ENCODE results near the gene RASA3. TPM values are rescaled to one million over a fixed set of nuclear protein-coding genes. Genes with fewer than 3 reads are reported as not detected.

RASA3 gene
- total RNA-seq, 1 experiment from 2014 or later, result 0.26 TPM

GRCh38 chr13:114069376-114070097, 62.9 kb downstream of the RASA3 start:
- intact Hi-C loops (cut with micrococcal nuclease; ENCODE audit: unreplicated experiment), result no loop called here
- H3K9me3 Mint-ChIP-seq (ENCODE audit: low read depth, unreplicated experiment), result peaks cover 5% of the 10 kb centered on the region
- BruUV-seq (replicated peaks), result no TSS peak
- CTCF ChIA-PET, result no interaction called here
- no peak overlapping the region for H3K27ac Mint-ChIP-seq (ENCODE audit: unreplicated experiment)
- H3K27me3 Mint-ChIP-seq (ENCODE audit: unreplicated experiment), result no peaks in the 10 kb centered on the region
- H3K4me1 Mint-ChIP-seq (ENCODE audit: low read depth, unreplicated experiment), result no peaks in the 10 kb centered on the region
- DNase-seq, result no peak
- H3K4me3 Mint-ChIP-seq (ENCODE audit: low read depth, unreplicated experiment), result no peak overlapping the region
- H3K36me3 Mint-ChIP-seq (ENCODE audit: insufficient read depth, unreplicated experiment), result no peaks in the 10 kb centered on the region
- no peak for TF ChIP-seq CTCF (IDR thresholded peaks at IDR 0.05; ENCODE audit: unreplicated experiment)

- intact Hi-C loops (cut with micrococcal nuclease; ENCODE audit: unreplicated experiment), result no loop called here
- Mint-ChIP-seq H3K4me1 (ENCODE audit: low read depth, unreplicated experiment) (no peaks in the 10 kb centered on the region), H3K9me3 (ENCODE audit: low read depth, unreplicated experiment) (peaks cover 3% of the 10 kb centered on the region), H3K27ac (ENCODE audit: unreplicated experiment) (no peak overlapping the region), H3K4me3 (ENCODE audit: low read depth, unreplicated experiment) (no peak overlapping the region), H3K27me3 (ENCODE audit: unreplicated experiment) (no peaks in the 10 kb centered on the region), H3K36me3 (ENCODE audit: insufficient read depth, unreplicated experiment) (no peaks in the 10 kb centered on the region)
- no peak for TF ChIP-seq CTCF (IDR thresholded peaks at IDR 0.05; ENCODE audit: unreplicated experiment)
- no peak for DNase-seq
- no TSS peak for BruUV-seq (replicated peaks)
- CTCF ChIA-PET, result no interaction called here
Measured at GRCh38 chr13:114068656-114069318, 63.6 kb downstream of the RASA3 start.

GRCh38 chr13:114067886-114068651, 64.4 kb downstream of the RASA3 start:
- BruUV-seq (replicated peaks), result no TSS peak
- CTCF ChIA-PET, result no interaction called here
- DNase-seq, result no peak
- no peak overlapping the region for H3K27ac Mint-ChIP-seq (ENCODE audit: unreplicated experiment)
- intact Hi-C loops (cut with micrococcal nuclease; ENCODE audit: unreplicated experiment), result no loop called here
- no peaks in the 10 kb centered on the region for H3K27me3 Mint-ChIP-seq (ENCODE audit: unreplicated experiment)
- no peak for TF ChIP-seq CTCF (IDR thresholded peaks at IDR 0.05; ENCODE audit: unreplicated experiment)
- no peak overlapping the region for H3K4me3 Mint-ChIP-seq (ENCODE audit: low read depth, unreplicated experiment)
- H3K36me3 Mint-ChIP-seq (ENCODE audit: insufficient read depth, unreplicated experiment), result no peaks in the 10 kb centered on the region
- no peaks in the 10 kb centered on the region for H3K4me1 Mint-ChIP-seq (ENCODE audit: low read depth, unreplicated experiment)
- peaks cover 3% of the 10 kb centered on the region for H3K9me3 Mint-ChIP-seq (ENCODE audit: low read depth, unreplicated experiment)

- no peak overlapping the region for H3K4me3 Mint-ChIP-seq (ENCODE audit: low read depth, unreplicated experiment)
- H3K9me3 Mint-ChIP-seq (ENCODE audit: low read depth, unreplicated experiment), result peaks cover 3% of the 10 kb centered on the region
- intact Hi-C loops (cut with micrococcal nuclease; ENCODE audit: unreplicated experiment), result no loop called here
- no peaks in the 10 kb centered on the region for H3K36me3 Mint-ChIP-seq (ENCODE audit: insufficient read depth, unreplicated experiment)
- no TSS peak for BruUV-seq (replicated peaks)
- no peaks in the 10 kb centered on the region for H3K4me1 Mint-ChIP-seq (ENCODE audit: low read depth, unreplicated experiment)
- no peak for DNase-seq
- no peaks in the 10 kb centered on the region for H3K27me3 Mint-ChIP-seq (ENCODE audit: unreplicated experiment)
- TF ChIP-seq CTCF (IDR thresholded peaks at IDR 0.05; ENCODE audit: unreplicated experiment), result no peak
- no peak overlapping the region for H3K27ac Mint-ChIP-seq (ENCODE audit: unreplicated experiment)
- CTCF ChIA-PET, result no interaction called here
Measured at GRCh38 chr13:114067381-114067885, 65.0 kb downstream of the RASA3 start.
